ENCODE results near the gene GNG2.

Gene GNG2

DNA sequence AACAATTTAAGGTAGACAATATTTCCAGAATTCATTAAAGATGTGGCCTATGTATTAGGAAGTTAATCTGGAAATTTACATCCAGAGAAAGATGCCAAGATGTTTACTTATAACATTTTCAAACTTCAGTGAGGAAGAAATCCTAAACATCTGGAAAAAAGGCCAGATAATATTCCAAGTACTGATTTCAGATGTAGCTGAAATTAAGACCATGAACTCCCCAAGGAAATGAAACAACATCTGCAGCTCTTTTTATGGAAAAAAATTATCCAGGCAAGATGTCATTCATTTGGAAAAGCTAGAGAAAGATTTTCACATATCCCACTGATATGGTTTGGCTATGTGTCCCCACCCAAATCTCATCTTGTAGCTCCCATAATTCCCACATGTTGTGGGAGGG is 35.0 kb downstream of the GNG2 start:
- DNase-seq, result no peak

DNA sequence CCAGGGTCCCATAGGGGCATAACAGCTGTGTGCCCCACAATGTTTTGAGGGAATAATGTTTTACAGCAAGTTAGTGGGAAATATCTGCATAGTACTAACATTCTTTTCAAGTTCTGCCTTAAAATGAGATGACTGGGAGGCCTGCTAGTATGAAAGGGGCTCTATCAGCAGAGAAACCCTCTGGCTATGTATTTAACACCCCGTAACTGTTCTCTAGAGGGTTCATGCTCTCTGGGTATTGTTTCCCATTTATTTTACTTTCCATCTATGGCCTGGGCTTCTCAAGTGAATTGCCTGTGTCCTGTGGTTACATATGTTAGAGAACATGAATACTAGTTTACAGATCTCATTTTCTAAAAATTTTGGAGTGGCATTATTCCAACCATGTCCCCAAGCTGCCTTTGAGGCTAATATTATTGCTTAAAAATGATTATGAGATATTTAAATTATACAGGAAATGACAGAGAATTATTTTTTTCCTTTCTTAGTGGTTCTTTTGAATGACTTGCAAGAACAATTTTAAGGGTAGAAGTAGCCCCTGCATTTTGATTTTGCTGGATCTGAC is 37.5 kb downstream of the GNG2 start:
- no peak for DNase-seq

DNA sequence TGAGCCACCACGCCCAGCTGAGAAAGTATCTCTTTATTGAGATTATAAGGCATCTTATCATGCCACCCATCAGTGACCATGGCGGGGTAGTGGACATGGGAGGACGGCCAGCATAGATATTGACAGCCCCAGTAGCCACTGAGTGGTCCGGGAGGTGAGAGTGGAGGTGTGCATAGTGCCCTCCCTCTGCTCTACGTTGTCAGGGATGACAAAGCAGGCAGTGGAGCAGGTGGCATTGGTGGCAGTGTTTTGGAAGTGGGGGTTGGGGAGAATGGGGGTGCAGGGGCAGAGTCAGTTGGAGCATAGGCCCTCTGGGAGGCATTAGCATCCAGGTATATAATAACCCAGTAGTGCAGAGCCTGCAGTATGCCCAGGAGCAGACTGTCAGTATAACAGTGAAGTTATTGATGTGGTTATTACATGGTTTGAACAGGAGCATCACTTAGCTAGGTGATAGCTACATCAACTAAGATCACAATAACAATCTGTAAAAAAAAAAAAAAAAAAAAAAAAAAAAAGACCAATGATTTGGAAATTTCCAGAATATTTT is 41.1 kb downstream of the GNG2 start:
- no peak for DNase-seq

DNA sequence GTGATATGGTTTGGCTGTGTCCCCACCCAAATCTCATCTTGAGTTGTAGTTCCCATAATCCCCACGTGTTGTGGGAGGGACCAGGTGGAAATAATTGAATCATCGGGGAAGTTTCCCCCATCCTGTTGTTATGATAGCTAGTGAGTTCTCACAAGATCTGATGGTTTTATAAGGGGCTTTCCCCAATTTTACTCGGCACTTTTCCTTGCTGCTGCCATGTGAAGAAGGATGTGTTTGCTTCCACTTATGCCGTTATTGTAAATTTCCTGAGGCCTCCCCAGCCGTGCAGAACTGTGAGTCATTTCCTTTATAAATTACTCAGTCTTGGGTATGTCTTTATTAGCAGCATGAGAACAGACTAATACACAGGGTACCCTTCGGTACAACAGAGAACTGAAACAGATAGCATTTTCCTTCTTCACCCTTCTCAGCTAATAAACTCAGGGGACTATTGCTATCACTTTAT is 45.3 kb downstream of the GNG2 start:
- peak; percentile 63 for DNase-seq

DNA sequence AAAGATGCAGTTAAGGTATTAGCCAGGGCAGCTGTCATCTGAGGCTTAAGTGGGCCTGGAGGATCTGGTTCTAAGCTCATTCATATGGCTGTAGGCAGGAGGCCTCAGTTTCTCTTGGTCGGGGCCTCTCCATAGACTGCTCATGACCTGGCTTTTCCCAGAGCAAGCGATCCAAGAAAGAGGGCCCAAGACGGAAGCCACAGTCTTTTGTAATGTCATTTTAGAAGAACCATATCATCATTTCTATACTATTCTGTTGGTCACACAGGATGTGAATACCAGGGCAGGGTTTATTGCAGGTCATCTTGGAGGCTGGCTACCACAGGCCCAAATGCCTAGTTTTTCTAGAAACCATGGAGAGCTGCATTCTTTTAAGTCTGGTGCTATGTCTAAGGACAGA is 47.7 kb downstream of the GNG2 start:
- DNase-seq, result no peak

DNA sequence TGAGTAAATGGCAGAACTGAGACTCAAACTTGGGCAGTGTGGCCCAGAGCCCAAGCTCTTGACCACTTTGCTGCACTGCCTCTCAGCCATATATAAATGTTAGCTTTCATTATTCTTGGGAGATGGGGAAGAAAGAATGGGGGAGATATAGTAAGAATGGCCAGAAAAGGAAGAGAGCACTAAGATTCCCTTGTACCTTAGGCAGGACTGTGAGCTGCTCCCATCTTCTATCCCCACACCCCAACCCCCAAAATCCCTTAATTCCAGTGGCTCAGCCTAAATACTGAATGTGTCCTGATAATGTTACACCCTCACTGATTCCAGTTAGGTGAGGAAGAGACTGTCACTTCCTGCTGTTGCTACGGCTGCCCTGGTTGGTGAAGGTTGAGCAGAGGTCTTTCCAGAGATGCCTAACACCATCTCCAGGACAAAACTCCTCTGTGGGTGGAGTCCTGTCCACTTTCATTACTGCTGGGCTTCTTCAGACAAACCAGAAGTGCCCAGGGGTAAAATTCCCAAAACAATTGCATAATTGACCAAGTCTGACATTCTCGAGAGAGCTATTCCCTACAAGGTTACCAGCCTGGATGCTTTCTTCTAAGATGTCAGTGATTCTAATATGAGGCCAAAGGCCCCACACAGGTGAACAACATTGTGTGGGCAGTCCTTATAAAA is 51.8 kb downstream of the GNG2 start:
- no peak for DNase-seq

DNA sequence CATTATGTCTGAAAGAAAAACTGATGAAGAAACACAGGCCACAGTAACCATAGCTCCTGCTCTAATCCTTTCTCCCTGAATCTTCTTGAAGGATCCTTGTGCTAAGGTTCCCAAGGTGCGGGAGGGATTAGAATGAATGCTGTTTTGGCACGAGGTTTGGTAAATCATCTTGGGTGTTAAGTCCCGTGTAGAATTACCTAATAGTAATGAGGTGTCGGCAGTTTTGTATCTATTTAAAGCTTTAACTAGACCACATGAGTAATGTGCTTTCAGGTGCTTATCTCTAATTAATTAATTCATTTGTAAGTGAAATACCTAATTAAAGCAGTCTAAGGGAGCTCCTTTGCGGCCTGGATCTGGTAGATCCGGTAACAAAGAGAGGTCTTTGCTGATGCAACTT is 53.9 kb downstream of the GNG2 start:
- no peak for DNase-seq

DNA sequence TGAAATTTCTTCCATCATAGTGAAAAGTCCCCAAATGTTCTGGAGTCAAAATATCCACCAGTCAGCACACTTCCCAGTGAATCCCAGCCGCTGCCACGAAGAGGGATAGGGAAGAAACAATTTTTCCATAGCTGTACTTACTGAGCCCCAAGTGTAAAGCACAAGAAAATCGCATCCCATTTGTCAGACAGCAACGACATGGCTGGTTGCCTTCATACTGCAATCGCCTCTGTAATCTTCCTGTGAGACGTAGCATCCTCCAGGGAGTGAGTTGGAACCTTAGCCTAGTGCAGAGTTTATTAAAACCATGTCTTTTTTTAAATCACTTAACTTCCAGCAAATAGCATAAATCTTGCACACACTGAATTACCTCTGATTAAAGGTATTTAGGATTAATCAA is 56.8 kb downstream of the GNG2 start:
- no peak for DNase-seq

DNA sequence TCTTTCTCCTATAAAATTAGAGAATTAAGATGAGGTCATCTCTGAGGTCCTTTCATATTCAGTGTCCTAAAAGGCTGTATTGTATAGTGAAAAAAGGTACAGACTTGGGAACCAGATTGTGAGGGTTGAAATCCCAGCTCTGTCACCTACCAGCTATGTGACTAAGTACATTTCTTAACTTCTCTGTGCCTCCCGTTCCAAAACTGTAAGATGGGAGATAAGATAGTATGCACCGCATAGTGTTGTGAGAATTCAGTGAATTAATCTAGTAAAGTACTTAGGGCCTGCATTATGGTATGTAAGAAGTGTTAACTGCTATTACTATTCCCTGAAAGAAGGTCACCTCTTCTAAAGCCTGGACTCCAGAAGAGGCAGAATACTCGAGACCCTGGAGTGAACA is 60.6 kb downstream of the GNG2 start:
- no peak for DNase-seq

DNA sequence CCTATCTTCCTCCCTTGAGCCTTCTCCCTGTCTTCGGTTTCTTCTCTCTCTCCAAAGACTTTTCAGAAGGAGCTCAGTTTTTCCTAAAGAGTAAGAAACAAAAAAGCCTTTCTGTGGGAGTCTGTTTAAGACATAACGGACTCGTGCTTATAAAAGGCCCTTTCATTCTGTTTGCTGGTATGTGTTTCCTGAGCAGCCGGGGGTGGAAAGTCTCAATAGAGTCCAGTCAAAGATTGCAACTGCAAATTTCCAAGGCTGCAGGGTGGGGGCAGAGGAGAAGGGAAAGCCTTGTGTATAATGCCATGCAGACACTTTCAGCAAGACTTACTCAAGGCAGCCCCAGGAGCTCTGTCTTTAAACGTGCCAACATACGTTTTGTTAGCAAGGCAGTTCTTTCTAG is 62.2 kb downstream of the GNG2 start:
- no peak for DNase-seq

DNA sequence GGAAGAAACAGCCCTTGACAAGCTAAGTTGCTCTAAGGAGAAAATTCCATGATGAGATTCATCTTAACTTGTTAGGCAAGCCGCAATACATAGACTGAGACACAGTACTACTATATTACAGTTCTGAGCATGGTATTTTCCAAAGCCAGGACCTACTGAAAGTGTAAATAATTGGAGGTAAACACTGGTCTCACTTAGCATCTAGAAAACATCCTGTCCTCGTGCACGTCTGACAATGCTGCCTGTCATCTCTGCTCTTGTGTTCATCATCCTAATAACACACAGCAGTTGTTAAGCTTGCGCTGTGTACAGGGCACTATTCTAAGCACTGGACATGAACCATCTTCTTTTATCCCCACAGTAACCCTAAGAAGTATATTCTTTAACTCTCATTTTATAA is 64.2 kb downstream of the GNG2 start:
- no peak for DNase-seq

DNA sequence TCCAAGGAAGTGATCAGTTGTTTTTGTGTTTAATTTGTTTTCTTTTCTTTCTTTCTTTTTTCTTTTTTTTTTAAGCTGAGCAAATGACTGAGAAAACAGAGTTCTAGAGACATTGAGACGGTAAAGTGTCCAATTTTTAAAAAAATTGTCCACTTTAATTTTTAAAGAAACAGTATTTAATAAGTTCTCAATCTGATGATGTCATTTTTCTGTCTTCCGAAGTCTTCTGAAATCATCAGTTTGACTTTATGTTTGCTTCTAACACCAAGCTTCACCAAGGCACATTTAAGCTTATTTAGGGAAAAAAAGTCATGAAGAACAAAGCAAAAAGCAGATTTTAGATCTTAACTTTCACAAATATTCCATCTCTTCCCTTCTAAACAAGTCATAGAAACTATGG is 65.6 kb downstream of the GNG2 start:
- DNase-seq, result no peak

DNA sequence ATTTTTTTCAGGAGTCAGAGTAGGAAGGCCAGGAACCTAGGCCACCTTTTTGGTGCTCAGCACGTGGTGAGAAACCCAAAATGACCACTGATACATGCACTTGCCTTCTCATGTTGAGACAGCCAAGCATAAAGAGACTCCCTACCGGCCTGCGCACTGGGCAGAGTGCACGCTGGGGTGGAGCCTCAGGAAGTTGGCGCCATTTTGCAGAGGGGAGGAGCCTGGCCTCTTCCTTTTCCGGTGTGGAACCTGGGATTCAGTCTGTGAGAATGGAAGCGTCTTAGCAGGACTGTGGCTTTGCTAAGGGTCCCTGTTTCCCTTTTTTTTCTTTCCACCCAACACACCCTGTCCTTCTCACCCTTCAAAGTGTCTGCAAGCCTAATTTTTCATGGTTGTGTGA is 66.0 kb downstream of the GNG2 start:
- no peak for DNase-seq

DNA sequence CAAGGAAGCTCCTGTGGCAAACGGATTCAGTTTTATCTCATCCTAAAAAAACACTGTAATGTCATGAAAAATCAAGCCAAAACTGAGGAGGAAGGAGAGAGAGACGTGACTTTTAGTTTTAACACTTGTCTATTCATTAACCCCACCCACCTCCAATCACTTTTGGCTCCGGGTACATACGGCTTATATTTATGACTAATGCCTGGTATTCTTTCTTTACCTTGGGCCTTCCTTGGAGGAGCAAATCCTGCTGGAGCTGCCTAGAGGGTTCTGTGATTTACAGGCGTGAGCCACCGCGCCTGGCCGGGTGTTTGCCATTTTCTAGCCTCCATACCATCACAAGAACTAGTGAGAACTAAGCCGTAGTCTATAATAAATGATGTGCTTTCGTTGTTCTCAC is 68.2 kb downstream of the GNG2 start:
- no peak for DNase-seq

DNA sequence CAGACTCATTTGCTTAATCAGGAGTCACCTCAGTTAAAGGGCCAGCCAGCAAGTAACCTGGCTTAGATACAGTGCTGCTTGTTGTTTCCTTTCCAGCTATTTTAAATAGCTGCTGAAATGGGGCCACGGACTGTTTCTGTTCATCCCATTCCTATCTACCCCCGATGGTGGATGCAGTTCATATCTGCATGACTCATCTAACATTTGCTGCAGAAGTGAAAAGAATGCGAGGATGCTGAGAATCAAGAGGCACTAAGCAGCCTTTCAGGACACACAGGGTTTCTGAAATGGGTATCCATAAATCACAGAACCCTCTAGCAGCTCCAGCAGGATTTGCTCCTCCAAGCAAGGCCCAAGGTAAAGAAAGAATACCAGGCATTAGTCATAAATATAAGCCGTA is 68.8 kb downstream of the GNG2 start:
- no peak for DNase-seq

DNA sequence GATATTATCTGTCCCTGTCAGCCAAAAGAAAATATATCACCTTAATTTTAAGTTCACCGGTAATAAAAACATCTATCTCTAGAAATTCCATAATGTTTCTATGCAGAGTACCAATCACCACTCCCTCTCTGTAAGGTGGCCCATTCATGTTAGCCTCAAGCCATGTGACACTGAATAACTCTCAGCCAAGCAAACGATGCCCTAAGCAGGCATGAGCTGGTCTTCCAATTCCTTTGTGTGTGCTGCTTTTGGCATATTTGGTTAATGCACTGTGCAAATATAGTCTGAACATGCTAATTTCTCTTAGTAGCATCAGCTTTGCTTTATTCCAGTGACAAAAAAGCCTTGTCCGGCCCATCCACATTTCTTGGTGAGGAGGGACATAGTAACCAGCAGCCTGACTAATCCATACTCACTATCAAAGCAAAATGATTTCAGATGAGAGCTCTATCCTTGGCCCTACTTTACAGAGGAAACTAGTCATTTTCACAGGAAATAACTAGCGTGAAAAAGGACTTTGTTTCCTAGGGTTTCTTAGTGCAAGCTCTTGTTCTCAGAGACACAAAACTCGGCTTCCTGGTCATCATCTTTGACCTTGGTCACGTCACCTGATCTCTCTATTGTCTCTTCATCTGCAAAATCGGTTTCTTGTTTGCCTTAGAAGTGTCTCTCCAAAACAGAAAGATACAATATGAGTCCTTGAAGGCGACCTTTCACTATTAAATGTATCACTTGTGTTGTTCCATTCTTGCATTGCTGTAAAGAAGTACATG is 69.7 kb downstream of the GNG2 start:
- no peak for DNase-seq

DNA sequence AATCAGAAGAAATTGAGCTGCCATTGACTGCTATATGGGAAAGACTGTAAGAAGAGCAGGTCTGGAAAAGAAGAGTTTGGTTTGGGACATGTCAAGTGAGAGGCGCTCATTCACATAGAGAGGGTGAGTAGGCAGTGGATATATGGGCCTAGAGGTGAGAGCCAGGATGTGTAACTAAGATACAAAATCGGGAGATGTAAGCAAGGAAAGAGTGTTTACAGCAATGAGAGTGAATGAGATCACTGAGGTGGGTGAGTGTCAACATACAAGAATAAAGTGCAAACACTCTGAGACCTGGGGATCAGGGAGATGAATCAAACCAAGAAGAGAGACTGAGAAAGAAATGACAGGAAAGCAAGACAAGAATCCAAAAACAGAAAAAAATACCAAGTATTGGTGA is 70.9 kb downstream of the GNG2 start:
- no peak for DNase-seq

DNA sequence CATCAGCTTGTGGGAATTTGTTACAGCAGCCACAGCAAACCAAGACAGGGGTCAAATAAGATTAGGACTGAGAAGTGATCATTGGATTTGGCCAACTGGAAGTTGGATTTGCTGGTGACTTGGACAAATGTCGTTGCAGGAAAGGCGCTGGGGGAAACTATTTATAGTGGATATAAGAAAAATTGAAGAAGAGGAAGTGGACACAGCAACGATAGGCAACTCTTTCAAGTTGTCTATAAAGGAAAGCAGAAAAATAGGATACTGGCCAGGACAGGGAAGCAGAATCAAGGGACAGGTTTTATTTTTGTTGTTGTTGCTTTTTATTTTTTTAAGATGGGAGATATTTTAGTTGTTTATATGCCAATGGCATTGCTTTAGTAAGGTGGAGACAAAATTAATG is 72.8 kb downstream of the GNG2 start:
- no peak for DNase-seq

DNA sequence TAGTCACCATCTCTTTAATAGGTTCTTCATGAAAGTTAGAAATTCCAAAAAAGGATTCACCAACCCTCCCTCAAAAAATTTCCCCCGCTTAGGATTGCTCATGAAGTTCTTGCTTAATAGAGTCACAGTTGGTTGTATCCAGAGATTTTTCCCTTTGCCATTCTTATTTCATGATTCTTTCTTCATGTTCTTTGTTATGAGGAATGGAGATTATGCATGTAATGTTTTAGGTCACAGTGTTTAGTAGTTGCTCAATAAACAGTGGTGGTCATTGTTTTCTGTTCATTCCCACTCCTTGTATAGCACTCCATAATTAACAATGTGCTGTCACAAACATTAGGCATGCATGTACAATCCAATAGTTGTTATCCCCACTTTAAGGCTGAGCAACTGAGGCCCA is 77.7 kb downstream of the GNG2 start:
- DNase-seq, result no peak

DNA sequence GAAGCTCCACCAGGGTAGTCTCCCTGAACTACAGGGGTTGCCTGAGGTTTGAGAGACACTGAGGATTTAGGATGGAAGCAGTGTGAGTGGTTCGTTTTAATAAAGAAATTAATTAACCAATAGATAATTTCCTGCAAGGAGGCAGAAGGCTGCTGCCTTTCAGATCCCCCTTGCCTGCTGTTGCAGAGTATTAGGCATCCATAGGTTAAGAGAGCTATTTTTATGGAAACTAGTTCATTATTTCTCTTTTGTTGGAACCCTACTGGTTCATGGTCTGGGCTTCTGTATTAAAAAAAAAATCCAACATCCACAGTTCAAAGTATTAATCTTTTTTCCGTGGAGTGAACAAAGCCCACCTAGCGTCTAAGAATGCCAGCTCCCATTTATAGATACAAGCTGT is 78.4 kb downstream of the GNG2 start:
- DNase-seq, result no peak

DNA sequence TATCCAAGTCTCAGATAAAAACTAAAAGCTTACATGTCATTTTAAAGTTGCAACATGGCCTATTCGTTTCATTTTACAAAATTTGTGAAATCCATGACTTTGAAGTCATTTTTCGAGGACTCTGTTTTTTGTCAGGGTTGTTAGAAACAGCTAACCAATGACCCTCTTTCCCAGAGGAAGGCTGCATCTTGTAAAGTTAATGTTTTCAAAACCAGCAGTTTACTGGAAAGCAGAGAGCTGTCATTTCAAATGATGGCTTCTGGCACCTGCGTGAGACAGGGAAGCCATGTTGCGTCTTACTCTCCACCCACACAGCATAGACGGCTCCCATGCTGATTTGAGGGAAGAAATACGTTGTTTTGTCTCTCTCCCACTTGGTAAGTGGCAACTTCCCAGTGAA is 78.8 kb downstream of the GNG2 start:
- no peak for DNase-seq

DNA sequence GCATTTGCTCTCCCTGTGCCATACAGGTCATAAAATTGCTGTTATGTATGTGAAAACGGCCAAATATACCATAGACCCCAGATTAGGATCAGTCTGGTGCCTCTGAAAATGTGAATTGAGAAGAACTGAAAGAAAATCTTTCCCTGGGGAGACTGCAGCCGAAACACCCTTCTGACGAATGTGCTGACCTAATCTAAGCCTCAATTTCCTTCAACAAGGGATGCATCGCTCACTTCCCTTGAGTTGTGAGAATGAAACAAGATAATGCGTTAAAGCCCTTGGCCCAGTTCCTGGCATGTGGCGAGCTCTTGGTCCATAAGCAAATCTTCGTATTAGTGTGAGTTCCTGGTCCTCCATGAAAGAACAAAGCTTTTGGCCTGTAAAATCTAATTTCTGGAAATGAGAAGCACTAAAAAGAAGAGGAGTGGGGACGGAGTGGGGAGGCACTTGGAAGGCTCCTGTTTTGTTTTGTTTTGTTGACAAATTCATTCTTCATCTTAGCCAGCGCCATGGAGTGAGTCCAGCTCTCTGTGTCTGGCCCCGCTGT is 79.4 kb downstream of the GNG2 start:
- DNase-seq, result no peak

DNA sequence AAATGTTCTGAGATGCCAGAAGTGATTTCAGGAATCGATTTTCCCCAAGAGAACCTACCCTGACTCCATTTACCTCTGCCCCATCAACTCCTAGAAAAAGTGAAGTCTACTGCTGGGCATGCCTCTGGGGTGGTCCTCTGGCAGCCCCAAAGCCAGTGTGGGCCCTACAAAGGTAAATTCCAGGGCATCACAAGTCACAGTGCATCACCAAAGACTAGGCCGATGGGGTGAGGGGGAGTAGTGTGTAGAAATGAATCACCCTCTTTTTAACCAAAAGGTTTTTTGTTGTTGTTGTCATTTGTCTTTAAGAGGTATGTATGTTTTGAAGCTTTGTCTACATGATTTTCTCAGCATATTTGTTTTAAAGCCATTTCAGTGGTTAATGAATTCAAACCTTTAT is 82.6 kb downstream of the GNG2 start:
- no peak for DNase-seq

DNA sequence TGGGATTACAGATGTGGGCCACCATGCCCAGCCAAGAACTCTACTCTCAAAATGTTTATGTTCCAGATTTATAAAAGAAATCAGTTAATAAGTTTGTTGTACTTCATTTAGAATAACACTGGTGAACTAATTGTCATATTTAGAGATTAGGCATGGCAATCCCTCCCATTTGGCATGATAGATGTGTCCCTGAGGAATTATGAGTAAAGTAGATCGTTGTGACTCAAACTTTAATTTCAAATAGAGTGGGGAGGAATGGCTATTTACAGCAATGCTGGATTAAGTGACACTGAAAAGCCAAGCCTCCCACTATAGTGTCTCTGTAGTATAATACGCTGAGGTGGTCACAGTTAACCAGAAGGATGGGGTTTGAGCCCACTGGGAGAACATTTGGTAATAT is 89.6 kb downstream of the GNG2 start:
- DNase-seq, result no peak

Data from activated CD4-positive, alpha-beta T cell treated with anti-CD3 and anti-CD28 coated beads for 48 hours (primary cell).